HG03521 (cell line): Measurements from ENCODE around the gene ANKEF1.
"Not testable (repeated sequence)": the region's sequence is repeated elsewhere in the genome, so short reads cannot be mapped to it uniquely, and the experiment has no call there.

ENCODE experiments used
- ATAC-seq: cut with Tn5 transposase; IDR thresholded peaks from one replicate; pipeline ENCODE4 v1.9.1; 2021; ENCODE audit warnings: mild to moderate bottlenecking, moderate library complexity; ENCODE audit not compliant: unreplicated experiment

The ANKEF1 gene

GRCh38 chr20:10031451-10032215, 3.2 kb upstream of the ANKEF1 start:
- not testable (repeated sequence) for ATAC-seq

- ATAC-seq, result not testable (repeated sequence)
Measured at GRCh38 chr20:10032269-10032668, 2.5 kb upstream of the ANKEF1 start.

- ATAC-seq, result no peak
Measured at GRCh38 chr20:10033905-10034650, 709 bp upstream of the ANKEF1 start.

- ATAC-seq, result not testable (repeated sequence)
Measured at GRCh38 chr20:10036321-10036720, 1.5 kb downstream of the ANKEF1 start.

GRCh38 chr20:10040070-10040975, 5.5 kb downstream of the ANKEF1 start:
- no peak for ATAC-seq

- no peak for ATAC-seq
Measured at GRCh38 chr20:10042086-10042485, 7.3 kb downstream of the ANKEF1 start.

GRCh38 chr20:10047427-10047826, 12.6 kb downstream of the ANKEF1 start:
- ATAC-seq, result no peak

- ATAC-seq, result no peak
Measured at GRCh38 chr20:10051185-10051584, 16.4 kb downstream of the ANKEF1 start.

GRCh38 chr20:10059006-10059405, 24.2 kb downstream of the ANKEF1 start:
- no peak for ATAC-seq

- peak; percentile 81 for ATAC-seq
Measured at GRCh38 chr20:10060226-10060625, 25.4 kb downstream of the ANKEF1 start.

- ATAC-seq, result no peak
Measured at GRCh38 chr20:10061641-10062040, 26.9 kb downstream of the ANKEF1 start.

GRCh38 chr20:10063482-10063881, 28.7 kb downstream of the ANKEF1 start:
- no peak for ATAC-seq

- no peak for ATAC-seq
Measured at GRCh38 chr20:10064611-10065010, 29.8 kb downstream of the ANKEF1 start.

GRCh38 chr20:10065154-10065833, 30.5 kb downstream of the ANKEF1 start:
- no peak for ATAC-seq

GRCh38 chr20:10067321-10067720, 32.5 kb downstream of the ANKEF1 start:
- ATAC-seq, result no peak

- no peak for ATAC-seq
Measured at GRCh38 chr20:10074513-10074912, 39.7 kb downstream of the ANKEF1 start.

GRCh38 chr20:10075606-10076005, 40.8 kb downstream of the ANKEF1 start:
- no peak for ATAC-seq

GRCh38 chr20:10076126-10077080, 41.6 kb downstream of the ANKEF1 start:
- no peak for ATAC-seq

- no peak for ATAC-seq
Measured at GRCh38 chr20:10077081-10077471, 42.3 kb downstream of the ANKEF1 start.

- ATAC-seq, result no peak
Measured at GRCh38 chr20:10077886-10078285, 43.1 kb downstream of the ANKEF1 start.
